K562 (cell line): ENCODE measurements around the gene FUCA2. TPM values are rescaled to one million over a fixed set of nuclear protein-coding genes. Genes with fewer than 3 reads are reported as not detected.

Source experiments
- BDP1 ChIP-seq: IDR thresholded peaks from 3 replicates; pipeline ENCODE4 v1.6.1; 2011; ENCODE audit not compliant: insufficient read length, insufficient read depth
- CHAMP1 ChIP-seq: fragments of 450-650 bp; IDR thresholded peaks from 2 replicates; pipeline ENCODE4 v1.6.1; 2016; ENCODE audit warnings: mild to moderate bottlenecking
- CTBP1 ChIP-seq: fragments of 450-650 bp; IDR thresholded peaks from 2 replicates; pipeline ENCODE4 v1.6.1; 2016; ENCODE audit warnings: borderline replicate concordance
- DACH1 ChIP-seq: fragments of 450-650 bp; IDR thresholded peaks from 2 replicates; pipeline ENCODE4 v1.6.1; 2018; ENCODE audit not compliant: partially characterized antibody
- E2F3 ChIP-seq: fragments of 250-450 bp; sonication (Bioruptor Pico); IDR thresholded peaks from 2 replicates; pipeline ENCODE4 v1.4.0; 2020; ENCODE audit warnings: mild to moderate bottlenecking
- ELF4 ChIP-seq: fragments of 450-650 bp; formaldehyde crosslinking; IDR thresholded peaks from 2 replicates; pipeline ENCODE4 v1.4.0; 2022; ENCODE audit warnings: missing genetic modification characterization
- GATAD2A ChIP-seq: fragments of 450-650 bp; IDR thresholded peaks from 2 replicates; pipeline ENCODE4 v1.6.1; 2017
- JUN ChIP-seq, 2 experiments: sonication (generic) in 1 of 2; formaldehyde crosslinking in 1 of 2; IDR thresholded peaks; 2 replicates each; pipeline versions ENCODE4 v1.6.1 to v1.8.0; 2012 to 2022; ENCODE audit warnings: borderline replicate concordance in 2 of 2, mild to moderate bottlenecking in 2 of 2, improper control_type of control experiment in 1 of 2, low read depth in 1 of 2, low read length in 1 of 2, missing genetic modification reagents in 1 of 2
- MBD2 ChIP-seq: sonication (generic); IDR thresholded peaks from 2 replicates; pipeline ENCODE4 v1.6.1; 2016; ENCODE audit warnings: low read depth, borderline replicate concordance
- MCM7 ChIP-seq, 2 experiments: fragments of 450-650 bp; IDR thresholded peaks; 2 replicates each; pipeline ENCODE4 v1.6.1; 2016 to 2018
- NFE2L1 ChIP-seq: fragments of 450-650 bp; IDR thresholded peaks from 2 replicates; pipeline ENCODE4 v1.6.1; 2016; ENCODE audit warnings: missing genetic modification characterization, low read depth, mild to moderate bottlenecking, missing compliant biosample characterization, moderate library complexity, borderline replicate concordance
- NONO ChIP-seq, 2 experiments: fragments of 200-400 bp in 1 of 2; fragments of 450-650 bp in 1 of 2; formaldehyde crosslinking in 1 of 2; IDR thresholded peaks; 2 replicates each; pipeline ENCODE4 v1.6.1; 2017; ENCODE audit warnings: low read depth in 2 of 2, mild to moderate bottlenecking in 2 of 2, moderate library complexity in 2 of 2, low read length in 1 of 2
- PHF20 ChIP-seq: fragments of 450-650 bp; IDR thresholded peaks from 2 replicates; pipeline ENCODE4 v1.6.1; 2018; ENCODE audit not compliant: partially characterized antibody
- PRPF4 ChIP-seq: fragments of 200-400 bp; formaldehyde crosslinking; IDR thresholded peaks from one replicate; pipeline ENCODE4 v1.6.1; 2017; ENCODE audit warnings: low read length, low read depth, mild to moderate bottlenecking; ENCODE audit not compliant: insufficient read depth, poor library complexity, severe bottlenecking
- SOX6 ChIP-seq: fragments of 450-650 bp; IDR thresholded peaks from 2 replicates; pipeline ENCODE4 v1.6.1; 2014; ENCODE audit warnings: mild to moderate bottlenecking
- USF1 ChIP-seq: sonication (generic); formaldehyde crosslinking; IDR thresholded peaks from 2 replicates; pipeline ENCODE4 v1.9.0; 2022; ENCODE audit warnings: mild to moderate bottlenecking, missing genetic modification reagents
- YY1 ChIP-seq, 3 experiments: IDR thresholded peaks; 2 replicates each; pipeline ENCODE4 v1.6.1; 2011; ENCODE audit warnings: low read length in 2 of 3, mild to moderate bottlenecking in 2 of 3, moderate library complexity in 2 of 3, borderline replicate concordance in 1 of 3, control low read depth in 1 of 3, low read depth in 1 of 3; ENCODE audit not compliant: insufficient read depth in 3 of 3, insufficient replicate concordance in 2 of 3, control insufficient read depth in 1 of 3, insufficient read length in 1 of 3; ENCODE audit errors: extremely low read depth in 1 of 3
- ZMIZ1 ChIP-seq, 2 experiments: fragments of 150-350 bp in 1 of 2; IDR thresholded peaks; 2 replicates each; pipeline ENCODE4 v1.6.1; 2012 to 2016; ENCODE audit warnings: low read depth in 2 of 2, low read length in 2 of 2, mild to moderate bottlenecking in 1 of 2, moderate library complexity in 1 of 2
- ZNF707 ChIP-seq: fragments of 250-450 bp; sonication (Bioruptor Pico); conservative IDR thresholded peaks from 2 replicates; pipeline ENCODE4 v1.8.0; 2022; ENCODE audit warnings: inconsistent platforms, mild to moderate bottlenecking, moderate library complexity
- ZNF76 ChIP-seq: fragments of 250-450 bp; sonication (Bioruptor Pico); IDR thresholded peaks from 2 replicates; pipeline ENCODE4 v1.4.0; 2020; ENCODE audit warnings: mild to moderate bottlenecking, moderate library complexity, borderline replicate concordance
- polyA plus RNA-seq, 8 experiments: library from polyadenylated mRNA; depleted of rRNA in 4 of 8; stranded (reverse) in 5 of 8; unstranded in 3 of 8; fragments of >200 nt; fragmentation: Nextera tagmentation in 2 of 8; fragmentation: Illumina TruSeq in 1 of 8; extraction: Ambion mirVana in 2 of 8; extraction: Trizol in 1 of 8; gene quantifications; 2 replicates each; pipeline versions ENCODE4 v1.2.1 to v1.2.3, GENCODE V29; 2011 to 2014; ENCODE audit warnings: inconsistent platforms in 1 of 8, missing spikeins in 1 of 8
- total RNA-seq, 7 experiments: library from RNA; depleted of rRNA in 6 of 7; stranded (reverse); fragments of >200 nt in 6 of 7; fragmentation: Illumina TruSeq in 2 of 7; extraction: Trizol in 2 of 7; gene quantifications; 2 replicates each; pipeline versions ENCODE4 v1.2.1 to v1.2.3, GENCODE V29; 2011 to 2021; ENCODE audit warnings: low replicate concordance in 1 of 7

Gene FUCA2
- total and polyA plus RNA-seq, 9 of the 15 experiments (the other 6 are each of a cell fraction or from before 2014, with no cell fraction given) = 20.6 to 112 (median 79.3) TPM

GRCh38 chr6:143450453-143451371 is 60.8 kb downstream of the FUCA2 start, which contains the start of the genes ADAT2 and PEX3 (continued):
- peak; percentile 91 for TF ChIP-seq CHAMP1
- peak; percentile 26 for TF ChIP-seq DACH1
- TF ChIP-seq USF1 (CRISPR knock-in tag) = no peak
- TF ChIP-seq NONO (IDR thresholded peaks at IDR 0.05; ENCODE audit: low read depth in 2 of 2, low read length in 1 of 2) = peak; percentile 84 to 91
- TF ChIP-seq ZNF76 (CRISPR knock-in tag) = peak; percentile 24; the same call in 1 of the 2 replicates
- peak; percentile 69 for TF ChIP-seq PRPF4
- no peak for TF ChIP-seq MCM7 (IDR thresholded peaks at IDR 0.05)
- TF ChIP-seq SOX6 = peak; percentile 83
- TF ChIP-seq BDP1 = no peak
- TF ChIP-seq ZMIZ1 (IDR thresholded peaks at IDR 0.05; ENCODE audit: low read depth in 2 of 2, low read length in 2 of 2) = no peak; a peak in 1 of 4 replicates
- TF ChIP-seq YY1 (IDR thresholded peaks at IDR 0.05; ENCODE audit: borderline replicate concordance in 1 of 3, control insufficient read depth in 1 of 3, extremely low read depth in 1 of 3, insufficient read depth in 3 of 3, insufficient read length in 1 of 3, insufficient replicate concordance in 2 of 3, low read depth in 1 of 3, low read length in 2 of 3) = peak; percentile 10 to 91 (median 88)
- TF ChIP-seq GATAD2A = peak; percentile 95
- peak; percentile 81; the same call in 1 of the 2 replicates for TF ChIP-seq JUN (IDR thresholded peaks at IDR 0.05; ENCODE audit: borderline replicate concordance, low read depth, low read length)
- no peak for TF ChIP-seq JUN (CRISPR knock-in tag; IDR thresholded peaks at IDR 0.05; ENCODE audit: borderline replicate concordance)
- no peak for TF ChIP-seq ZNF707 (CRISPR knock-in tag)
- TF ChIP-seq NFE2L1 = no peak
- TF ChIP-seq E2F3 = peak; percentile 67; the same call in 1 of the 2 replicates
- TF ChIP-seq CTBP1 = peak; percentile 97
- TF ChIP-seq MBD2 = peak; percentile 93
- TF ChIP-seq PHF20 = peak; percentile 94
- TF ChIP-seq ELF4 (CRISPR knock-in tag) = no peak
